GM12875 (cell line): ENCODE results near the gene HES2.

Experiments
- H3K4me3 ChIP-seq: one replicate; pipeline ENCODE4 v1.5.1; 2011; ENCODE audit warnings: low read depth, low read length, control low read depth
- TF ChIP-seq, protein P1 (sequence below): IDR thresholded peaks from 2 replicates; pipeline ENCODE4 v1.5.1; 2011; ENCODE audit warnings: low read depth, mild to moderate bottlenecking, control low read depth, inconsistent platforms, low read length, moderate library complexity, borderline replicate concordance; ENCODE audit not compliant: insufficient read depth

HES2 gene, protein sequence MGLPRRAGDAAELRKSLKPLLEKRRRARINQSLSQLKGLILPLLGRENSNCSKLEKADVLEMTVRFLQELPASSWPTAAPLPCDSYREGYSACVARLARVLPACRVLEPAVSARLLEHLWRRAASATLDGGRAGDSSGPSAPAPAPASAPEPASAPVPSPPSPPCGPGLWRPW

DNA sequence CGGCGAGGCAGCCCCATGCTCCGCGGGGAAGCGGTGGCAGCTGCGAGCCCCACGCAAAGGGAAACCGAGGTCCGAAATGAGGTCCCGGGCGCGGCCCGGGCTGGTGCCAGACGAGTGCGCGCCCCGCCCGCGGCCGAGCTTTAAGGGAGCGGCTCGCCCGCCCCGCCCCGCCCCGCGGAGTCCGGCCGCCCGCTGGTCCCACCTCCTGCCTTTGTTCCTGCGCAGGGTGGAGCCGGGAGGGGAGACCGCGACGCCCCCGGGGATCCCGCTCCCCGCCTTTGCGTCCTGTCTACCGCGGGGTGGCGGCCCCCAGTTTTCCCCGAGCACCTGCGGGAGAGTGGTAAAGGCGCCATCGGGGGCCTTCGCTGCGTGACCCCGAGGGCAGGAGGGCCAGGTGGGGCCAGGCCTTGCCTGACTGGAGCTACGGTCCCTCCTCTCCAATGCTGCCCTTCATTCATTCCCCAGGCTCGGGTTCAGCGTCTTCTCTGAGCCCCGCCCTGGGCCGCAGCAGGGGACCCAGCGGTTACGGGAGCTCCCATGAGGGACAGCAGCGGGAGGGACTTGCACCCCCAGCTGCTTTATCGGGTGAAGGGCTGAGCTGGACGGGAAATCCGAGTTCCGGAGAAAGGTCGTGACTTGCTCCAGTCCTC is at the start of gene HES2:
HES2 (minus strand) TSS at position 116 of the 650 bp plus-strand sequence; CDS start at position 17, 99 bp downstream.
- no peak within 1 kb of the TSS for H3K4me3 ChIP-seq
- TF ChIP-seq, protein P1, sequence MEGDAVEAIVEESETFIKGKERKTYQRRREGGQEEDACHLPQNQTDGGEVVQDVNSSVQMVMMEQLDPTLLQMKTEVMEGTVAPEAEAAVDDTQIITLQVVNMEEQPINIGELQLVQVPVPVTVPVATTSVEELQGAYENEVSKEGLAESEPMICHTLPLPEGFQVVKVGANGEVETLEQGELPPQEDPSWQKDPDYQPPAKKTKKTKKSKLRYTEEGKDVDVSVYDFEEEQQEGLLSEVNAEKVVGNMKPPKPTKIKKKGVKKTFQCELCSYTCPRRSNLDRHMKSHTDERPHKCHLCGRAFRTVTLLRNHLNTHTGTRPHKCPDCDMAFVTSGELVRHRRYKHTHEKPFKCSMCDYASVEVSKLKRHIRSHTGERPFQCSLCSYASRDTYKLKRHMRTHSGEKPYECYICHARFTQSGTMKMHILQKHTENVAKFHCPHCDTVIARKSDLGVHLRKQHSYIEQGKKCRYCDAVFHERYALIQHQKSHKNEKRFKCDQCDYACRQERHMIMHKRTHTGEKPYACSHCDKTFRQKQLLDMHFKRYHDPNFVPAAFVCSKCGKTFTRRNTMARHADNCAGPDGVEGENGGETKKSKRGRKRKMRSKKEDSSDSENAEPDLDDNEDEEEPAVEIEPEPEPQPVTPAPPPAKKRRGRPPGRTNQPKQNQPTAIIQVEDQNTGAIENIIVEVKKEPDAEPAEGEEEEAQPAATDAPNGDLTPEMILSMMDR: no peak

DNA sequence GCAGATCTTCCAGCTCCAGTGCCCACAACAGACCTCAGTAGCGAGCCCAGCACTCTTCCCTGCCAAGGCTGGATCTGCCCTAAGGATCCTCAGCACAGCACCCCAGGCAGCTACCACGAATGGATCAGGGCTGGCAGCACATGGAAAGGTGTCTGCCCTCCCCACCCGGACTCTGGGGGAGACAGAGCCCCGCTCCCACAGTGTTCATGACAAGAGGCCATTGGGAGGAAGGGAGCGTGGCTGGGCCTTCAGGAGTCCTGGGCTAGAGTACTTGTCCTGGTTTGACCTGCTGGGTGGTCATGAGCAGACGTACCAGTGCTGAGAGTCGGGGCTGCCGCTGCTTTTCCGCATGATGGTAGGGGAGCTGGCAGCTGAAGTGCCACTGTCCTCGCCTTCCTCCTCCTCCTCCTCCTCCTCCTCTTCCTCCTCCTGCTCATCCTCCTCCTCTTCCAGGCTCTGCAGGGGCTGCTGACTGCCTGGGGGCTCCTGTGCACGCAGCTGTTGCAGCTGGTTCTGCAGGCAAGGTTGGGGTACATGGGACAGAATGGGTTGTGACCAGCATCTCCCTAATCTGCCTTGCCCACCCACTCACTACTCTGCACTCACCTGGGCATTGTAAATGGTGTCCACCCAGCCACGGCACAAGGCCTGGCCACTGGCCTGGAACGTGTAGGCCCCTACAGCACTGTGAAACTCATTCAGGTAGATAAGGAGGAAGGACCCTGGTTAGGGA is 49.2 kb upstream of the HES2 start:
- TF ChIP-seq, protein P1: no peak
- no peak overlapping the region for H3K4me3 ChIP-seq

DNA sequence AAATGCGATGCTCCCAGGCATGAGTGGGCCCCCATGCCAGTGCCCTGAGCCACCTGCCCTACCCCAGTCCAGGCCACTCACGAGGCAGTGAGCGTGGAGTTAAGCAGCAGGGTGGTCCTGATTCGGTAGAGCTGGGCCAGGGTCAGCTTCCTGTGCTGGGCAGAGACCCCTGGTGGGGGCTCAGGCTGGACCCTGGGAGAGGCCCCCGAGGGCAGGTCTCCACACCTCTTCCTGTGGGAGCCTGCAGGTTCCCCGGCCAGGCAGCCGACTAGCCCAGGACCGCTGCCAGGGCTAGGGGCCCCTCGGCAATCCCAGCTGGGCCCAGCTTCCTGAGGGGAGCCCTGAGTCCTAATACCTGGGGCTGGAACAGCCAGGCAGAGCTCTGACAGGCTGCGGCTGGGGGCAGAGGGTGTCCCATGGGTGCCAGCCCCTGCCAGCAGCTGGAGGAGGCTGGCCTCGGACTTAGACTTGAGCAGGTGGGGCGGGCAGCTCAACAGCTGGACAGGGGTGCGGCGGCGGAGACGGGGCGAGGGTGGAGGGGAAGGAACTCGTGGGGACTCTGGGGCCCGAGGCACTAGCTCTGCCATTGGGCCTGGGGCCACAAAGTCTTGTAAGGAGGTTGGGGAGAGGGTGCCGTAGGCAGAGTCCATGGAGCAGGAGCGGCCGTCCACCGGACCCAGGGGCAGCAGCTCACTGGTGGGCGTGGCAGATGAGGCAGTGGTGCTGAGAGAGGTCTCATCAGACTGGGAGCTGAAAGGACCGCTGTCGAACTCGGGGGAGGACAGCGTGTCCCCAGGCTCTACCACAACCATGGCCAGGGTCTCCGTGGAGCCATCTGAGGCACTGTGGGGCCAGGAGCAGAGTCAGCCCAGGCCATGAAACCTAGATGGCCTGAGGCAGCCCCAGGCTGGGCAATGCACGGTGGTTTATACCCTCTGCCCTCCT is 48.3 kb upstream of the HES2 start:
- TF ChIP-seq, protein P1: no peak
- H3K4me3 ChIP-seq: no peak overlapping the region

DNA sequence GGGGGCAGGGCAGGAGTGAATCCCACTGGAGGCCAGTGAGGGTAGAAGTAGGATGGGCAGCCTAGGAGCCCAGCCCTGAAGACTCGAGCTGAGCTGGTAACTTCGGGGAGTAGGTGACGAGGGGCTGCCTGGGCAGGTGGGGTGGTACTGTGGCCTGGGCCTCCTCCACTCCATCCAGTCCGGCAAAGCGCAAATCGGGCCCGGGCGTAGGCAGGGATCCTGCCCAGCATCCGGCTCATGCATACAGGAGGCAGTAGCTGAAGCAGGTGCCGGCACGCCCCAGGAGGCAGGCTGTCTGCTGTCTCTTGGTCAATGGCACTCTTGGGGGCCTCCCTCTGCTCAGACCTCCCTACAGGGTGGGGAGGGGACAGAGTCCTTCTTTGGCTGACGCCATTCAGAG is 47.5 kb upstream of the HES2 start:
- H3K4me3 ChIP-seq: no peak overlapping the region
- TF ChIP-seq, protein P1: no peak

DNA sequence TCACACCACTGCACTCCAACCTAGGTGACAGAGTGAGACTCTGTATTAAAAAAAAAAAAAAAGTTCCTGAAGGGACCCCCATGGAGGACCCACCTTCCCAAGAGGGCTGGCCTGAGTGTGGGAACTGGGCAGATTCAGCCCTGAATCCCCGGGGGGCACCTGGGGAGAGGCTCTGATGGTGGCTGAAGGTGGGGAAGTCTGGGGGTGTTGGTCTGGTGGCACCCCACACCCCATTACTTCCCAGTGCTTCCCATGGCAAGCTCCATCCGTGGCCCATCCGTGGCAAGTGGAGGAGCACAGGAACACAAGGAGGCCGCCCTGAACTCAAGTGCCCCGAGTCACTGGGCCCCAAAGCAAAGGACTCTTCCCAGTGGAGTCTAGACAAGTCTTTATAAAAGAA is 47.0 kb upstream of the HES2 start:
- TF ChIP-seq, protein P1: no peak
- no peak overlapping the region for H3K4me3 ChIP-seq

DNA sequence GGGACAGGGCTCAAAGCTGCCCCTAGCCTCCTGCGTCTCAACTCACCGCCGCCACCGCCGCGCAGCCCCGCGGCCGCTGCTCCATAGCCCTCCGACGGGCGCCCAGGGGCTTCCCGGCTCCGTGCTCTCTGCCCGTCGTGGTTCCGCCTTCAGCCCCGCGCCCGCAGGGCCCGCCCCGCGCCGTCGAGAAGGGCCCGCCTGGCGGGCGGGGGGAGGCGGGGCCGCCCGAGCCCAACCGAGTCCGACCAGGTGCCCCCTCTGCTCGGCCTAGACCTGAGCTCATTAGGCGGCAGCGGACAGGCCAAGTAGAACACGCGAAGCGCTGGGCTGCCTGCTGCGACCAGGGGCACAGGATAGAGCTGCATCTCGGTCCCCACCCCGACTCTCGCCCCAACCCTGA is 46.3 kb upstream of the HES2 start, which contains the start of gene TNFRSF25:
TNFRSF25 (minus strand) TSS at position 151 of the 400 bp plus-strand sequence; CDS start at position 85, 66 bp downstream.
- H3K4me3 ChIP-seq: no peak within 1 kb of the TSS
- TF ChIP-seq, protein P1: no peak
